Activated T-helper 17 cell treated with anti-CD3 and anti-CD28 coated beads, Interleukin-2, amount 50 U/mL, for 72 hours (primary cell): ENCODE results near the gene C11orf16. TPM values are rescaled to one million over a fixed set of nuclear protein-coding genes. Genes with fewer than 3 reads are reported as not detected.
"Not testable (repeated sequence)": the region's sequence is repeated elsewhere in the genome, so short reads cannot be mapped to it uniquely, and the experiment has no call there.

Experiments
- ATAC-seq: fragments of 150-1000 bp; cut with Tn5 transposase; replicated peaks from 2 replicates; pipeline ENCODE4 v1.10.0; 2021; ENCODE audit warnings: mild to moderate bottlenecking, moderate library complexity
- H3K27ac Mint-ChIP-seq: one replicate; pipeline ENCODE4 v1.8.0; 2022; ENCODE audit warnings: mixed read lengths
- H3K27me3 Mint-ChIP-seq: one replicate; pipeline ENCODE4 v1.8.0; 2022; ENCODE audit warnings: mixed read lengths
- H3K36me3 Mint-ChIP-seq: one replicate; pipeline ENCODE4 v1.8.0; 2022; ENCODE audit warnings: low read depth, mild to moderate bottlenecking, mixed read lengths
- H3K4me1 Mint-ChIP-seq: one replicate; pipeline ENCODE4 v1.8.0; 2022; ENCODE audit warnings: mixed read lengths
- H3K4me3 Mint-ChIP-seq: one replicate; pipeline ENCODE4 v1.8.0; 2022; ENCODE audit warnings: mild to moderate bottlenecking, mixed read lengths
- H3K9me3 Mint-ChIP-seq: one replicate; pipeline ENCODE4 v1.8.0; 2022; ENCODE audit warnings: mixed read lengths
- total RNA-seq, 2 donors: library from RNA; stranded (reverse); gene quantifications; one replicate each; pipeline ENCODE4 v1.2.3, GENCODE V29; 2022

C11orf16 gene
- total RNA-seq, 2 donors from 2014 or later = not detected

- no peaks in the 10 kb centered on the region for H3K9me3 Mint-ChIP-seq
- no peak for ATAC-seq
Observed at GRCh38 chr11:8926236-8926635, 6.5 kb downstream of the C11orf16 start.

DNA sequence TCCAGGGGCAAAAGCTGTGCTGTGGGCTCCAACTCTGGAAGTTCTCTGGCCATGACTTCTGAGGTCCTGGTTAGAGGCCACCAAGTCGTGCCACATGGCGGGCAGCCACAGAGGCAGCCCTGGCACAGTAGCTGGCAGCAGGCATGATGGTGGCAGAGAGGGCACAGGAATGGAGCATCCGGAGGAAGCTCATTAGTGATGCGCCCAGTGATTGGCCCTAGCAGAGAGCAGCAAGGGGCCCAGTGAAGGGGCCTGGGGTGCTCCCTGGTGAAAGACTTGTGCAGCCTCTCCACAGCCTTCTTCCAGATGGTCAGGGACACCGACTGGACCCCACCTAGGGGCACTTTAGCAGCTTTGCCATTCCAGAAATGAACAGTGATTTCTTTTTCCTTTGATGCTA lies 7.0 kb downstream of the C11orf16 start:
- H3K27me3 Mint-ChIP-seq = no peaks in the 10 kb centered on the region
- no peak overlapping the region for H3K4me3 Mint-ChIP-seq
- no peaks in the 10 kb centered on the region for H3K4me1 Mint-ChIP-seq
- ATAC-seq = no peak
- no peaks in the 10 kb centered on the region for H3K9me3 Mint-ChIP-seq
- H3K36me3 Mint-ChIP-seq = peaks cover 19% of the 10 kb centered on the region
- H3K27ac Mint-ChIP-seq = no peak overlapping the region

More at GRCh38 chr11:8926236-8926635, 6.5 kb downstream of the C11orf16 start:
- Mint-ChIP-seq H3K4me3 (no peak overlapping the region), H3K27me3 (no peaks in the 10 kb centered on the region), H3K27ac (no peak overlapping the region), H3K36me3 (peaks cover 16% of the 10 kb centered on the region), H3K4me1 (no peaks in the 10 kb centered on the region)

DNA sequence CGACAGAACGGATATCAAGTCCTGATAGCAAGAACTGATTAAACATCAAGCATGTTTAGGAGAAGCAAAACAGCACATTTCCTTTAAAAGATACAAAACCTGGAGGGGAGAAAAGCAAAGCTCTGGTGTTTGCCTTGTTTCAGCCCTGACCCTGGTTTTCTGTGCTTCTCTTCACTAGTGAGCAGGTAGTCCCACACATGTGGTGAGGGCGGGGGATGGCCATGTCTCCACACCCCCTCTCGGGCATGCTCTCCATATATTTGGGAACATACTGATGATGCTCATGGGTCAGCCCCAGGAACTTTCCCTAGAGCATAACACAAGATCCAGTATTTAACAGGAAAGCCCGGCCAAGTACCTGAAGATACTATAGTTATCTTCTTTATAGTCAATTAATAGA lies 10.1 kb downstream of the C11orf16 start:
- Mint-ChIP-seq H3K27me3 (no peaks in the 10 kb centered on the region), H3K9me3 (no peaks in the 10 kb centered on the region), H3K27ac (no peak overlapping the region), H3K36me3 (peaks cover 40% of the 10 kb centered on the region), H3K4me1 (no peaks in the 10 kb centered on the region), H3K4me3 (no peak overlapping the region)
- no peak for ATAC-seq

DNA sequence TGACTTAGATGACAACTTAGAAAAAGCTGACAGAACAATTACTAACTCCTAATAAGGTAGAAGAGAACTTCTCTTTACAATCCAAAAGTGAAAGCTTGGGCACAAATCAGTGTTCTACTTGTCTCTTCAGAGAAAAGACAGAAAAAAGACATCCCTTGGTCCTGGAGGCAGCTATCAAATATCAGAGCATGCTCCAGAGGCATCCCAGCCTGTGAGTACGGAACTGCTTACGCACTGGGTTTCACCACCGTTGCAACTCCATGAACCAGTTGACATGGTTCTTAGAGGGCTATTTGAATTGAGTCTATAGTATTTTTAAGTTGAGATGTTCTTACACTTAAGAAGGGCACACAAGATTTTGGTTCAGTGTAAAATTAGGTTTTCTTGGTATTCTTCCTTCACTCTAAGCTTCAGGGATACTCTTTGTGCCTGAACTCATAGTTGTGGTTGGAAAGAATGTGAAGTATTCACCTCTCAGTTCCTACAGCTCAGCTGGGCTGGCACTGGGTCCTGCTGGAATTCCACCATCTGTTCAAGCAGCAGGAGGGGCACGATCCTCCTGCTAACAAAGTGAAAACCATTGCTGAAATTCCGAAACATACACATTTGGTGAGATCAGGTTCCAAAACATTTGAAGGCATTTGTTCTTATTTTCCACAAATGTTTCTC lies 15.5 kb downstream of the C11orf16 start:
- Mint-ChIP-seq H3K9me3 (no peaks in the 10 kb centered on the region), H3K27ac (no peak overlapping the region), H3K4me1 (peaks cover 14% of the 10 kb centered on the region), H3K4me3 (no peak overlapping the region), H3K36me3 (peaks cover 74% of the 10 kb centered on the region), H3K27me3 (no peaks in the 10 kb centered on the region)
- ATAC-seq = no peak

DNA sequence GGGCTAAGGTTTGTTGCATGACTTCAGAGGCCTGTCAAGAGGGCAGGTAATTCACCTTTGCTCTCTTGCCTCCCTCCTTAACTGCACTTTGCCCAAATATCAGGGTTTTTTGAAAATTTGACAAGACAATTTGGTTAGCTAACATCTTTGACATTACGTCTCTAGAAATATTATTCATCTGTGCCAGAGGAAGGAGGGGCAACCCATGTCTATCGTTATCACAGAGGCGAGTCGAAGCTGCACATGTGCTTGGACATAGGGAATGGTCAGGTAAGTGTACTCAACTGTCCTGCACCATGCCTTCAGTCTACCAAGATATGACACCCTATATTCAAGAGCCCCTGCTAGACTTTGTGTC lies 18.1 kb downstream of the C11orf16 start:
- no peak for ATAC-seq
- Mint-ChIP-seq H3K9me3 (no peaks in the 10 kb centered on the region), H3K4me1 (peaks cover 14% of the 10 kb centered on the region), H3K27me3 (no peaks in the 10 kb centered on the region), H3K36me3 (peaks cover 59% of the 10 kb centered on the region), H3K27ac (peak overlapping the region; percentile 88), H3K4me3 (peak overlapping the region; percentile 75)

DNA sequence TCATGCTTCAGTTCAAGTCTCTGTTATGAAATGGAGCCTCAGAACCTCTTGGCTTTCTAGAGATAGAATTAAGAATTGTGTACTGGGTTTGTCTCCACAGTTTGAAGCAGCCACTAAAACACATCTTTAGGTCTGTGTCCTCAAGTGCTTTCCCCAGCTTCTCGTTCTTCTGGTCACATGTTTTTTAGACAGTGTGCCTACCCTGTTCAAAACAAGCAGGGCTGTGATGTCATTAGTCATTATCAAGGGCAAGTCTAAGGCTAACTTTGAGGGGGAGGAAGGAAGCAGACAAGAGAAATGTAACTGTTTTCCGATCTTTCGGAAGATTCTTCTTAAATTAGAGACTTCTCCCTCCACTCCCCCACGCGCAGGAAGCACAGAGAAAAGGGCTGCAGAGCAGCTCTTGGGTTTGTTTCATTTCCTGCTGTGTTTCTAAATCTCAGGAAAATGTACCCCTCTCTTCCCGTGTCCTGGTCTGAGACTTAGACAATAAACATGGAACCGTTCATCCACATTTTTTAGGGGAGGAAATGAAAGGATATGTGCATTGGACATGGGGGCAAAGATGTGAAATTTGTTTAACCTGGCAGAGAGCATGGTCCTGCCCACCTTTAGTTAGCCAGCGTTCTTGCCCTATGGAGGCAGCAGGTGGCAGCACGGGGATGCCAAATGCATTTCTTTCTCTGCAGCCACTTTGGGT lies 18.6 kb downstream of the C11orf16 start:
- H3K9me3 Mint-ChIP-seq = no peaks in the 10 kb centered on the region
- peak overlapping the region; percentile 88 for H3K27ac Mint-ChIP-seq
- no peaks in the 10 kb centered on the region for H3K27me3 Mint-ChIP-seq
- peak overlapping the region; percentile 75 for H3K4me3 Mint-ChIP-seq
- peaks cover 16% of the 10 kb centered on the region for H3K4me1 Mint-ChIP-seq
- ATAC-seq = peak; percentile 42
- H3K36me3 Mint-ChIP-seq = peaks cover 54% of the 10 kb centered on the region

DNA sequence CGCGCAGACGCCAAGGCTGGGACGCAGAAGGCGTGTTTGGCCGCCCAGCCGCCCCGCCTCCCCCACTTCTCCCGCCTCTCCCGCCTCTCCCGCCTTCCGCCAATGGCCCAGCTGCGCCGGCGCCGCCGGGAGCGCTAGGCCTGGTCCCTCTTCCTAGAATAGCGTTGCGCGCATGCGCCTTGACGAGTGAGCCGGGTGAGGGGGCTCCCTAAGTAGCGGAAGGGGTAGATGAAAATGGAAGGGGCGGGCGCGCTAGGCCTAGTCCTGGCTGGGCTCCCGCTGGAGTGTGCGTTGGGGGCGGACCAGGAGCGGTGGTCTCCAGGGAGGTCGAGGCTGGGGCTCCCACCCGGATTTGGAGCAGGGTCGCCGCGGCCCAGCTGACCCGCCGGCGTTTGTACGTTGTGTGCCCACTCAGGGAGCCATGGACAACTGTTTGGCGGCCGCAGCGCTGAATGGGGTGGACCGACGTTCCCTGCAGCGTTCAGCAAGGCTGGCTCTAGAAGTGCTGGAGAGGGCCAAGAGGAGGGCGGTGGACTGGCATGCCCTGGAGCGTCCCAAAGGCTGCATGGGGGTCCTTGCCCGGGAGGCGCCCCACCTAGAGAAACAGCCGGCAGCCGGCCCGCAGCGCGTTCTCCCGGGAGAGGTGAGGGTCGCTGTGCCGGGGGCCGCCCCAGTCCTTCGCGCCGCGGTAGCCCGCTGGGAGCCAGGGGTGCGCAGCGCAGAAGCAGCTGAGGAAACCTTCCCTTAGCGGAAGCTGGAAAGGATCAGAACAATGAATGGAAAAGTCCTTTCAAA lies 21.5 kb downstream of the C11orf16 start, which contains the start of gene AKIP1:
TSS of gene AKIP1 (plus strand) at position 161 of the 795 bp plus-strand sequence. CDS start at position 422, 261 bp downstream.
- peak; percentile 90 for ATAC-seq
- Mint-ChIP-seq H3K27ac (peak within 1 kb of the TSS; percentile 91), H3K4me1 (peaks cover 33% of the 10 kb centered on the region), H3K36me3 (peaks cover 25% of the 10 kb centered on the region), H3K9me3 (no peaks in the 10 kb centered on the region), H3K4me3 (peak within 1 kb of the TSS; percentile 93), H3K27me3 (no peaks in the 10 kb centered on the region)

GRCh38 chr11:8910649-8911026 lies 22.1 kb downstream of the C11orf16 start:
- Mint-ChIP-seq H3K9me3 (no peaks in the 10 kb centered on the region), H3K36me3 (peaks cover 19% of the 10 kb centered on the region), H3K27me3 (no peaks in the 10 kb centered on the region), H3K4me3 (peak overlapping the region; percentile 93), H3K27ac (peak overlapping the region; percentile 91), H3K4me1 (peaks cover 33% of the 10 kb centered on the region)
- ATAC-seq = peak; percentile 17

DNA sequence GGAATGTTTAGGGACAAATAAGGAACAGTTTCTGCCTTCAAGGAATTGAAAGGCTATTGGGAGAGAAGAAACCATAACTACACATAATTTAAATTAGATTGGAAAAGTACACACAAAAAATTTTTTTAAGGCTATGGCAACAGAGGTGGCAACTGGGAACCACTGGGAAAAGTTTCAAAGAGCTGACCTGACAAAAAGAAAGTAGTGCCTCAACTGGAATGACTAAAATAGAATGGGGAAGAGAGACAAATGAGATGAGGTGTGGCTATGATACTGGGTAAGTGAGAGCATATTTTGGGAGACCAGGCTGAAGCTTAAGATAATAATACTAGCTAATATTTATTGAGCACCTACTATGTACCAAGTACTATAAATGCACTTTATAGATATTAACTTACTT lies 24.6 kb downstream of the C11orf16 start:
- Mint-ChIP-seq H3K9me3 (no peaks in the 10 kb centered on the region), H3K27ac (no peak overlapping the region), H3K4me3 (peak overlapping the region; percentile 21), H3K27me3 (no peaks in the 10 kb centered on the region), H3K4me1 (peaks cover 19% of the 10 kb centered on the region), H3K36me3 (no peaks in the 10 kb centered on the region)
- ATAC-seq = no peak

GRCh38 chr11:8907116-8907515 lies 25.6 kb downstream of the C11orf16 start:
- Mint-ChIP-seq H3K4me3 (peak overlapping the region; percentile 45), H3K4me1 (peaks cover 19% of the 10 kb centered on the region), H3K36me3 (no peaks in the 10 kb centered on the region), H3K27ac (peak overlapping the region; percentile 26), H3K9me3 (no peaks in the 10 kb centered on the region), H3K27me3 (no peaks in the 10 kb centered on the region)
- ATAC-seq = no peak

DNA sequence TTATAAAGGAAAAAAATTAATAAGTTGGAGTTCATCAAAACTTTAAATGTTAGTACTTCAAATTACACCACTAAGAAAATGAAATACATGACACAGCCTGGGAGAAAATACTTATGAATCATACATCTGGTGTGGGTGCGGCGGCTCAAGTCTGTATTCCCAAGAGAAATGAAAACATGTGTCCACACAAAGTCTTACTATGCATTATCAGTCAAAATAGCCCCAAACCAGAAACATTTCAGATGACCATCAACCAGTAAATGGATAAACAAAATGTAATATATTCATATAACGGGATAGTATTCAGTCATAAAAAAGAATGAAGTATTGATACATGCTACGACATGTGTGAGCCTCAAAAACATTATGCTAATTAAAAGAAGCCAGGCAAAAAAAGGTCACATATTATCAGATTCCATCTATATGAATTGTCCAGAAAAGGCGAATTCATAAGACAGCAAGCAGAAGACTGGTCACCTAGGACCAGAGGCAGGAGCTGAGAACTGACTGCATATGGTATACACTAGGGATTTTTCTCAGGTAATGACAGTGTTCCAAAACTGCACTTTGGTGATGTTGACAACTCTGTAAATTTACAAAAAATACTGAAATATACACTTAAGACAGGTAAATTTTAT lies 27.1 kb downstream of the C11orf16 start:
- Mint-ChIP-seq H3K27ac (no peak overlapping the region), H3K4me1 (peaks cover 19% of the 10 kb centered on the region), H3K4me3 (no peak overlapping the region), H3K9me3 (no peaks in the 10 kb centered on the region), H3K36me3 (no peaks in the 10 kb centered on the region), H3K27me3 (no peaks in the 10 kb centered on the region)
- ATAC-seq = no peak

- no peak overlapping the region for H3K27ac Mint-ChIP-seq
- H3K9me3 Mint-ChIP-seq = peaks cover 12% of the 10 kb centered on the region
- H3K4me3 Mint-ChIP-seq = no peak overlapping the region
- H3K4me1 Mint-ChIP-seq = no peaks in the 10 kb centered on the region
- no peaks in the 10 kb centered on the region for H3K27me3 Mint-ChIP-seq
- no peak for ATAC-seq
- H3K36me3 Mint-ChIP-seq = no peaks in the 10 kb centered on the region
Observed at GRCh38 chr11:8899119-8899753, 33.5 kb downstream of the C11orf16 start.

DNA sequence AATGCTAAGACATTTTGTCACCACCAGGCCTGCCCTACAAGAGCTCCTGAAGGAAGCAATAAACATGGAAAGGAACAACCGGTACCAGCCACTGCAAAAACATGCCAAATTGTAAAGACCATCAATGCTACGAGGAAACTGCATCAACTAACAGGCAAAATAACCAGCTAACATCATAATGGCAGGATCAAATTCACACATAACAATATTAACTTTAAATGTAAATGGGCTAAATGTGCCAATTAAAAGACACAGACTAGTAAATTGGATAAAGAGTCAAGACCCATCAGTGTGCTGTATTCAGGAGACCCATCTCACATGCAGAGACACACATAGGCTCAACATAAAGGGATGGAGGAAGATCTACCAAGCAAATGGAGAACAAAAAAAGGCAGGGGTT lies 41.6 kb downstream of the C11orf16 start:
- H3K36me3 Mint-ChIP-seq, H3K4me3 Mint-ChIP-seq, H3K27ac Mint-ChIP-seq, ATAC-seq, H3K4me1 Mint-ChIP-seq: not testable (repeated sequence)
- peaks cover 11% of the 10 kb centered on the region for H3K9me3 Mint-ChIP-seq
- peaks cover 23% of the 10 kb centered on the region for H3K27me3 Mint-ChIP-seq

- Mint-ChIP-seq H3K4me1 (no peaks in the 10 kb centered on the region), H3K9me3 (peaks cover 4% of the 10 kb centered on the region), H3K36me3 (no peaks in the 10 kb centered on the region), H3K4me3 (no peak overlapping the region), H3K27ac (no peak overlapping the region), H3K27me3 (peaks cover 19% of the 10 kb centered on the region)
- ATAC-seq = no peak
Observed at GRCh38 chr11:8886322-8886721, 46.4 kb downstream of the C11orf16 start.
